Measurements from ENCODE around the gene C4orf51. TPM values are rescaled to one million over a fixed set of nuclear protein-coding genes. Genes with fewer than 3 reads are reported as not detected.

The C4orf51 gene
- polyA plus RNA-seq, 1 of the 3 experiments (the other 2 are of a cell fraction), result not detected

DNA sequence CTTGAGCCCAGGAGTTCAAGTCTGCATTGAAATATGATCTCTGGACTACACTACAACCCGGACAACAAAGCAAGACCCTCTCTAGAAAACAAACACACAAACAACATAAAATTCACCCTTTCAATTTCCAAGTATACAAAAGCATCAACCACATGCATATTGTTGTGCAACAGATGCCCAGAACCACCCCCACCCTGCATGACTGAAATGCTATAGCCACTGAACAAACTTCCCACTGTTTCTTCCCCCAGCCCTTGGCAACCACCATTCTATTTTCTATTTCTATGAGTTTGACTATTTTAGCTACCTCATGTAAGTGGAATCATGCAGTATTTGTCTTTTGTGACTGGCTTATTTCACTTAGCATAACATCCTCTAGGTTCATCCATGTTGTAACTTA is 14.2 kb upstream of the C4orf51 start:
- ChIA-PET POLR2A (no interaction called here), CTCF (no interaction called here)
- H3K27ac ChIP-seq (ENCODE audit: low read depth in 2 of 2, low read length in 1 of 2), result no peak overlapping the region
- no peaks in the 10 kb centered on the region for H3K27me3 ChIP-seq (ENCODE audit: insufficient read depth)
- no peaks in the 10 kb centered on the region for H3K9me2 ChIP-seq
- no peak for DNase-seq
- no peaks in the 10 kb centered on the region for H3F3A ChIP-seq (replicated peaks; ENCODE audit: insufficient read depth)
- no peak overlapping the region for H3K4me3 ChIP-seq (ENCODE audit: low read depth in 2 of 2, low read length in 1 of 2)
- H3K79me2 ChIP-seq (ENCODE audit: insufficient read depth), result no peaks in the 10 kb centered on the region
- TF ChIP-seq TAF1 (IDR thresholded peaks at IDR 0.05; ENCODE audit: borderline replicate concordance, low read depth, low read length) (no peak), MXI1 (IDR thresholded peaks at IDR 0.05; ENCODE audit: low read depth, low read length) (no peak)
- TF ChIP-seq, protein P1, sequence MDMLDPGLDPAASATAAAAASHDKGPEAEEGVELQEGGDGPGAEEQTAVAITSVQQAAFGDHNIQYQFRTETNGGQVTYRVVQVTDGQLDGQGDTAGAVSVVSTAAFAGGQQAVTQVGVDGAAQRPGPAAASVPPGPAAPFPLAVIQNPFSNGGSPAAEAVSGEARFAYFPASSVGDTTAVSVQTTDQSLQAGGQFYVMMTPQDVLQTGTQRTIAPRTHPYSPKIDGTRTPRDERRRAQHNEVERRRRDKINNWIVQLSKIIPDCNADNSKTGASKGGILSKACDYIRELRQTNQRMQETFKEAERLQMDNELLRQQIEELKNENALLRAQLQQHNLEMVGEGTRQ (IDR thresholded peaks at IDR 0.05; ENCODE audit: borderline replicate concordance, low read depth, low read length), result no peak
- H3K4me2 ChIP-seq, result no peak overlapping the region
- H3K36me3 ChIP-seq (replicated peaks in 1 of 2; ENCODE audit: control insufficient read depth in 1 of 2, insufficient read depth in 2 of 2, low read length in 1 of 2), result no peaks in the 10 kb centered on the region
- H4K20me1 ChIP-seq (ENCODE audit: insufficient read depth), result no peaks in the 10 kb centered on the region
- no peak overlapping the region for H3K9ac ChIP-seq
- no peaks in the 10 kb centered on the region for H3K9me3 ChIP-seq
- H3K4me1 ChIP-seq (ENCODE audit: control insufficient read depth in 1 of 2, insufficient read depth in 2 of 2, low read depth in 1 of 2, low read length in 1 of 2), result no peaks in the 10 kb centered on the region
- H2AFZ ChIP-seq (ENCODE audit: low read depth), result no peak overlapping the region
- 60% methylated on average over 1 of the region's 1 CpG for WGBS (ENCODE audit: low lambda C conversion rate)

DNA sequence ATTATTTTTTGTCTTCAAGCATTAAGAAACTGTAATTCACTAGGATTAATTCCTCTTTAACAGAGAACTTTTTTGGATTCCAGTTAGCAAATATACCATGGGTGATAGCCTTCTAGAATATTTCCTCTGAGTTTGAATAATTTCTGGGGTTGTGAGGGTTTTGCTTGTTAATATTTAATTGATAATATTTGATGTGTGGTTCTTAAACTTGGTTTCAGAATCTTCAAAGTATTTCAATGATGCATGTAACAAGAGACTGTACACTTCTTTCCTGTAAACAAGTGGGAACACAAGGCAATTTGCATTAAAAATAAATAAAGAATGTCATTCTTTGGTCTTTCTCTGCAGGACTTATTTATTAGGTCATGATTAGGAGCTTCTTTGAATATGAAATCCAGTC is 9.5 kb upstream of the C4orf51 start:
- TF ChIP-seq EZH2phosphoT487 (IDR thresholded peaks at IDR 0.05; ENCODE audit: borderline replicate concordance, low read depth), result no peak
- TF ChIP-seq GATA2 (CRISPR knock-in tag; IDR thresholded peaks at IDR 0.05), result no peak
- TF ChIP-seq, protein P2, sequence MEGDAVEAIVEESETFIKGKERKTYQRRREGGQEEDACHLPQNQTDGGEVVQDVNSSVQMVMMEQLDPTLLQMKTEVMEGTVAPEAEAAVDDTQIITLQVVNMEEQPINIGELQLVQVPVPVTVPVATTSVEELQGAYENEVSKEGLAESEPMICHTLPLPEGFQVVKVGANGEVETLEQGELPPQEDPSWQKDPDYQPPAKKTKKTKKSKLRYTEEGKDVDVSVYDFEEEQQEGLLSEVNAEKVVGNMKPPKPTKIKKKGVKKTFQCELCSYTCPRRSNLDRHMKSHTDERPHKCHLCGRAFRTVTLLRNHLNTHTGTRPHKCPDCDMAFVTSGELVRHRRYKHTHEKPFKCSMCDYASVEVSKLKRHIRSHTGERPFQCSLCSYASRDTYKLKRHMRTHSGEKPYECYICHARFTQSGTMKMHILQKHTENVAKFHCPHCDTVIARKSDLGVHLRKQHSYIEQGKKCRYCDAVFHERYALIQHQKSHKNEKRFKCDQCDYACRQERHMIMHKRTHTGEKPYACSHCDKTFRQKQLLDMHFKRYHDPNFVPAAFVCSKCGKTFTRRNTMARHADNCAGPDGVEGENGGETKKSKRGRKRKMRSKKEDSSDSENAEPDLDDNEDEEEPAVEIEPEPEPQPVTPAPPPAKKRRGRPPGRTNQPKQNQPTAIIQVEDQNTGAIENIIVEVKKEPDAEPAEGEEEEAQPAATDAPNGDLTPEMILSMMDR (IDR thresholded peaks at IDR 0.05), result no peak
- no peak for TF ChIP-seq SMC3 (IDR thresholded peaks at IDR 0.05; ENCODE audit: low read depth, low read length)
- TF ChIP-seq JUND (IDR thresholded peaks at IDR 0.05), result no peak
- TF ChIP-seq TCF12 (IDR thresholded peaks at IDR 0.05), result no peak
- TF ChIP-seq RXRA (IDR thresholded peaks at IDR 0.05; ENCODE audit: borderline replicate concordance, low read depth), result no peak
- TF ChIP-seq SIN3A (IDR thresholded peaks at IDR 0.05; ENCODE audit: borderline replicate concordance, low read depth, low read length), result no peak
- no peak for TF ChIP-seq ELF1 (IDR thresholded peaks at IDR 0.05)
- no peak for TF ChIP-seq RFX5 (IDR thresholded peaks at IDR 0.05; ENCODE audit: low read length)
- no peak for TF ChIP-seq FOXM1 (IDR thresholded peaks at IDR 0.05; ENCODE audit: low read depth)
- TF ChIP-seq, protein P3, sequence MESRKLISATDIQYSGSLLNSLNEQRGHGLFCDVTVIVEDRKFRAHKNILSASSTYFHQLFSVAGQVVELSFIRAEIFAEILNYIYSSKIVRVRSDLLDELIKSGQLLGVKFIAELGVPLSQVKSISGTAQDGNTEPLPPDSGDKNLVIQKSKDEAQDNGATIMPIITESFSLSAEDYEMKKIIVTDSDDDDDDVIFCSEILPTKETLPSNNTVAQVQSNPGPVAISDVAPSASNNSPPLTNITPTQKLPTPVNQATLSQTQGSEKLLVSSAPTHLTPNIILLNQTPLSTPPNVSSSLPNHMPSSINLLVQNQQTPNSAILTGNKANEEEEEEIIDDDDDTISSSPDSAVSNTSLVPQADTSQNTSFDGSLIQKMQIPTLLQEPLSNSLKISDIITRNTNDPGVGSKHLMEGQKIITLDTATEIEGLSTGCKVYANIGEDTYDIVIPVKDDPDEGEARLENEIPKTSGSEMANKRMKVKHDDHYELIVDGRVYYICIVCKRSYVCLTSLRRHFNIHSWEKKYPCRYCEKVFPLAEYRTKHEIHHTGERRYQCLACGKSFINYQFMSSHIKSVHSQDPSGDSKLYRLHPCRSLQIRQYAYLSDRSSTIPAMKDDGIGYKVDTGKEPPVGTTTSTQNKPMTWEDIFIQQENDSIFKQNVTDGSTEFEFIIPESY (IDR thresholded peaks at IDR 0.05; ENCODE audit: borderline replicate concordance, low read depth), result no peak
- no peak for TF ChIP-seq NFIC (IDR thresholded peaks at IDR 0.05; ENCODE audit: borderline replicate concordance)
- TF ChIP-seq, protein P4, sequence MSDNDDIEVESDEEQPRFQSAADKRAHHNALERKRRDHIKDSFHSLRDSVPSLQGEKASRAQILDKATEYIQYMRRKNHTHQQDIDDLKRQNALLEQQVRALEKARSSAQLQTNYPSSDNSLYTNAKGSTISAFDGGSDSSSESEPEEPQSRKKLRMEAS (IDR thresholded peaks at IDR 0.05; ENCODE audit: low read depth), result no peak
- no peak for TF ChIP-seq YY1 (IDR thresholded peaks at IDR 0.05; ENCODE audit: low read depth)
- TF ChIP-seq, protein P1 (IDR thresholded peaks at IDR 0.05; ENCODE audit: borderline replicate concordance, low read depth, low read length), result no peak
- TF ChIP-seq, protein P5, sequence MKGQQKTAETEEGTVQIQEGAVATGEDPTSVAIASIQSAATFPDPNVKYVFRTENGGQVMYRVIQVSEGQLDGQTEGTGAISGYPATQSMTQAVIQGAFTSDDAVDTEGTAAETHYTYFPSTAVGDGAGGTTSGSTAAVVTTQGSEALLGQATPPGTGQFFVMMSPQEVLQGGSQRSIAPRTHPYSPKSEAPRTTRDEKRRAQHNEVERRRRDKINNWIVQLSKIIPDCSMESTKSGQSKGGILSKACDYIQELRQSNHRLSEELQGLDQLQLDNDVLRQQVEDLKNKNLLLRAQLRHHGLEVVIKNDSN (IDR thresholded peaks at IDR 0.05; ENCODE audit: borderline replicate concordance, low read depth), result no peak
- no peak for TF ChIP-seq TEAD4 (IDR thresholded peaks at IDR 0.05; ENCODE audit: borderline replicate concordance, insufficient read depth)
- TF ChIP-seq EP300 (IDR thresholded peaks at IDR 0.05; ENCODE audit: borderline replicate concordance in 1 of 2, low read depth in 1 of 2, low read length in 1 of 2), result no peak
- no peak for TF ChIP-seq GABPA (IDR thresholded peaks at IDR 0.05; ENCODE audit: low read depth)
- no peaks in the 10 kb centered on the region for H3F3A ChIP-seq (replicated peaks; ENCODE audit: insufficient read depth)
- H3K27me3 ChIP-seq (ENCODE audit: insufficient read depth), result no peaks in the 10 kb centered on the region
- H3K4me3 ChIP-seq (ENCODE audit: low read depth in 2 of 2, low read length in 1 of 2), result no peak overlapping the region
- H3K79me2 ChIP-seq (ENCODE audit: insufficient read depth), result no peaks in the 10 kb centered on the region
- no peaks in the 10 kb centered on the region for H3K4me1 ChIP-seq (ENCODE audit: control insufficient read depth in 1 of 2, insufficient read depth in 2 of 2, low read depth in 1 of 2, low read length in 1 of 2)
- H3K9me3 ChIP-seq, result no peaks in the 10 kb centered on the region
- ChIA-PET POLR2A (no interaction called here), CTCF (no interaction called here)
- no peak overlapping the region for H3K4me2 ChIP-seq
- no peak overlapping the region for H3K27ac ChIP-seq (ENCODE audit: low read depth in 2 of 2, low read length in 1 of 2)
- no peaks in the 10 kb centered on the region for H3K9me2 ChIP-seq
- no peaks in the 10 kb centered on the region for H3K36me3 ChIP-seq (replicated peaks in 1 of 2; ENCODE audit: control insufficient read depth in 1 of 2, insufficient read depth in 2 of 2, low read length in 1 of 2)
- DNase-seq, result no peak
- no peak overlapping the region for H3K9ac ChIP-seq
- H2AFZ ChIP-seq (ENCODE audit: low read depth), result no peak overlapping the region
- no peaks in the 10 kb centered on the region for H4K20me1 ChIP-seq (ENCODE audit: insufficient read depth)
